Liver (tissue), 3 donors: ENCODE data around the gene CD6.

Experiments used
- EGR1 ChIP-seq, 2 donors: IDR thresholded peaks; 2 replicates each; pipeline ENCODE4 v1.6.1; 2016 to 2018; ENCODE audit warnings: antibody characterized with exemption in 2 of 2, low read depth in 2 of 2
- GABPA ChIP-seq, 2 donors: IDR thresholded peaks in 1 of 2; conservative IDR thresholded peaks in 1 of 2; 2 replicates each; pipeline ENCODE4 v1.6.1; 2016; ENCODE audit warnings: antibody characterized with exemption in 2 of 2, mild to moderate bottlenecking in 1 of 2, moderate library complexity in 1 of 2
- HNF4G ChIP-seq: IDR thresholded peaks from 2 replicates; pipeline ENCODE4 v1.6.1; 2016; ENCODE audit warnings: antibody characterized with exemption
- JUND ChIP-seq, 2 donors: IDR thresholded peaks; 2 replicates each; pipeline ENCODE4 v1.6.1; 2016; ENCODE audit warnings: antibody characterized with exemption in 2 of 2
- NR2F2 ChIP-seq: IDR thresholded peaks from 2 replicates; pipeline ENCODE4 v1.6.1; 2016; ENCODE audit warnings: antibody characterized with exemption
- TAF1 ChIP-seq: conservative IDR thresholded peaks from 2 replicates; pipeline ENCODE4 v1.6.1; 2016; ENCODE audit warnings: antibody characterized with exemption, mild to moderate bottlenecking
- YY1 ChIP-seq: IDR thresholded peaks from 2 replicates; pipeline ENCODE4 v1.6.1; 2016; ENCODE audit warnings: antibody characterized with exemption, mild to moderate bottlenecking
- TF ChIP-seq, protein P1 (sequence below): IDR thresholded peaks from 2 replicates; pipeline ENCODE4 v1.6.1; 2016; ENCODE audit warnings: antibody characterized with exemption
- TF ChIP-seq, protein P2 (sequence below): fragments of 150-350 bp; IDR thresholded peaks from 2 replicates; pipeline ENCODE4 v1.5.1; 2017; ENCODE audit warnings: improper control_type of control experiment, low read depth, low read length; ENCODE audit not compliant: missing input control
- TF ChIP-seq, protein P3 (sequence below): IDR thresholded peaks from 2 replicates; pipeline ENCODE4 v1.6.1; 2016; ENCODE audit warnings: antibody characterized with exemption, mild to moderate bottlenecking
- TF ChIP-seq, protein P4 (sequence below): IDR thresholded peaks from 2 replicates; pipeline ENCODE4 v1.6.1; 2016; ENCODE audit warnings: antibody characterized with exemption
- donor health status: healthy.
- donor health status: healthy.

DNA sequence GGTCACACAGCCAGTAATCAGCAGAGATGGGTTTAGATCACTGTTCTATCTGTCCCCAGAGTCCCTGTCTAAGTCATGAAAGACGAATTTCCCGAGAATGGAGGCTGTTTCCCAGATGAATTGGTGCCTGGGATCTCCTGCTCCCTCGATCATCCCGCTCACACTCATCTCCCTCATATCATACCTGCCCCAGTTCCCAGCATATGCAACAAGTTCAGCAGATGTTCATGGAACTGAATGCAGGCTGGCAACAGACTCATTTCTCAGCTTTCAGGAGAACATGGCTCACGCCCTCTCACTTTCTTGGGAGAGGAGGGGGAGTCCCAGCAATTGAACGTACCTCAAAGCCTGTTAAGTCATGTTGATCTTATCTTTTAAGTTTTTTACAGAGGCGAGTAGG, 22.1 kb downstream of the CD6 start:
- TF ChIP-seq, protein P1, sequence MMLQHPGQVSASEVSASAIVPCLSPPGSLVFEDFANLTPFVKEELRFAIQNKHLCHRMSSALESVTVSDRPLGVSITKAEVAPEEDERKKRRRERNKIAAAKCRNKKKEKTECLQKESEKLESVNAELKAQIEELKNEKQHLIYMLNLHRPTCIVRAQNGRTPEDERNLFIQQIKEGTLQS, result no peak
- TF ChIP-seq GABPA (IDR thresholded peaks at IDR 0.05 in 1 of 2, conservative IDR thresholded peaks at IDR 0.05 in 1 of 2) (no peak), TAF1 (no peak), NR2F2 (no peak), YY1 (no peak), JUND (IDR thresholded peaks at IDR 0.05) (no peak), HNF4G (no peak), EGR1 (IDR thresholded peaks at IDR 0.05; ENCODE audit: low read depth in 2 of 2) (no peak)
- TF ChIP-seq, protein P2, sequence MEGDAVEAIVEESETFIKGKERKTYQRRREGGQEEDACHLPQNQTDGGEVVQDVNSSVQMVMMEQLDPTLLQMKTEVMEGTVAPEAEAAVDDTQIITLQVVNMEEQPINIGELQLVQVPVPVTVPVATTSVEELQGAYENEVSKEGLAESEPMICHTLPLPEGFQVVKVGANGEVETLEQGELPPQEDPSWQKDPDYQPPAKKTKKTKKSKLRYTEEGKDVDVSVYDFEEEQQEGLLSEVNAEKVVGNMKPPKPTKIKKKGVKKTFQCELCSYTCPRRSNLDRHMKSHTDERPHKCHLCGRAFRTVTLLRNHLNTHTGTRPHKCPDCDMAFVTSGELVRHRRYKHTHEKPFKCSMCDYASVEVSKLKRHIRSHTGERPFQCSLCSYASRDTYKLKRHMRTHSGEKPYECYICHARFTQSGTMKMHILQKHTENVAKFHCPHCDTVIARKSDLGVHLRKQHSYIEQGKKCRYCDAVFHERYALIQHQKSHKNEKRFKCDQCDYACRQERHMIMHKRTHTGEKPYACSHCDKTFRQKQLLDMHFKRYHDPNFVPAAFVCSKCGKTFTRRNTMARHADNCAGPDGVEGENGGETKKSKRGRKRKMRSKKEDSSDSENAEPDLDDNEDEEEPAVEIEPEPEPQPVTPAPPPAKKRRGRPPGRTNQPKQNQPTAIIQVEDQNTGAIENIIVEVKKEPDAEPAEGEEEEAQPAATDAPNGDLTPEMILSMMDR, result no peak
- TF ChIP-seq, protein P3, sequence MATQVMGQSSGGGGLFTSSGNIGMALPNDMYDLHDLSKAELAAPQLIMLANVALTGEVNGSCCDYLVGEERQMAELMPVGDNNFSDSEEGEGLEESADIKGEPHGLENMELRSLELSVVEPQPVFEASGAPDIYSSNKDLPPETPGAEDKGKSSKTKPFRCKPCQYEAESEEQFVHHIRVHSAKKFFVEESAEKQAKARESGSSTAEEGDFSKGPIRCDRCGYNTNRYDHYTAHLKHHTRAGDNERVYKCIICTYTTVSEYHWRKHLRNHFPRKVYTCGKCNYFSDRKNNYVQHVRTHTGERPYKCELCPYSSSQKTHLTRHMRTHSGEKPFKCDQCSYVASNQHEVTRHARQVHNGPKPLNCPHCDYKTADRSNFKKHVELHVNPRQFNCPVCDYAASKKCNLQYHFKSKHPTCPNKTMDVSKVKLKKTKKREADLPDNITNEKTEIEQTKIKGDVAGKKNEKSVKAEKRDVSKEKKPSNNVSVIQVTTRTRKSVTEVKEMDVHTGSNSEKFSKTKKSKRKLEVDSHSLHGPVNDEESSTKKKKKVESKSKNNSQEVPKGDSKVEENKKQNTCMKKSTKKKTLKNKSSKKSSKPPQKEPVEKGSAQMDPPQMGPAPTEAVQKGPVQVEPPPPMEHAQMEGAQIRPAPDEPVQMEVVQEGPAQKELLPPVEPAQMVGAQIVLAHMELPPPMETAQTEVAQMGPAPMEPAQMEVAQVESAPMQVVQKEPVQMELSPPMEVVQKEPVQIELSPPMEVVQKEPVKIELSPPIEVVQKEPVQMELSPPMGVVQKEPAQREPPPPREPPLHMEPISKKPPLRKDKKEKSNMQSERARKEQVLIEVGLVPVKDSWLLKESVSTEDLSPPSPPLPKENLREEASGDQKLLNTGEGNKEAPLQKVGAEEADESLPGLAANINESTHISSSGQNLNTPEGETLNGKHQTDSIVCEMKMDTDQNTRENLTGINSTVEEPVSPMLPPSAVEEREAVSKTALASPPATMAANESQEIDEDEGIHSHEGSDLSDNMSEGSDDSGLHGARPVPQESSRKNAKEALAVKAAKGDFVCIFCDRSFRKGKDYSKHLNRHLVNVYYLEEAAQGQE, result no peak
- TF ChIP-seq, protein P4, sequence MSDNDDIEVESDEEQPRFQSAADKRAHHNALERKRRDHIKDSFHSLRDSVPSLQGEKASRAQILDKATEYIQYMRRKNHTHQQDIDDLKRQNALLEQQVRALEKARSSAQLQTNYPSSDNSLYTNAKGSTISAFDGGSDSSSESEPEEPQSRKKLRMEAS, result no peak
